Measurements from ENCODE around the gene CERK. TPM values are rescaled to one million over a fixed set of nuclear protein-coding genes. Genes with fewer than 3 reads are reported as not detected.

Gene CERK
- total RNA-seq, 3 donors from 2014 or later, result 40.3 to 51.7 (median 50.0) TPM

DNA sequence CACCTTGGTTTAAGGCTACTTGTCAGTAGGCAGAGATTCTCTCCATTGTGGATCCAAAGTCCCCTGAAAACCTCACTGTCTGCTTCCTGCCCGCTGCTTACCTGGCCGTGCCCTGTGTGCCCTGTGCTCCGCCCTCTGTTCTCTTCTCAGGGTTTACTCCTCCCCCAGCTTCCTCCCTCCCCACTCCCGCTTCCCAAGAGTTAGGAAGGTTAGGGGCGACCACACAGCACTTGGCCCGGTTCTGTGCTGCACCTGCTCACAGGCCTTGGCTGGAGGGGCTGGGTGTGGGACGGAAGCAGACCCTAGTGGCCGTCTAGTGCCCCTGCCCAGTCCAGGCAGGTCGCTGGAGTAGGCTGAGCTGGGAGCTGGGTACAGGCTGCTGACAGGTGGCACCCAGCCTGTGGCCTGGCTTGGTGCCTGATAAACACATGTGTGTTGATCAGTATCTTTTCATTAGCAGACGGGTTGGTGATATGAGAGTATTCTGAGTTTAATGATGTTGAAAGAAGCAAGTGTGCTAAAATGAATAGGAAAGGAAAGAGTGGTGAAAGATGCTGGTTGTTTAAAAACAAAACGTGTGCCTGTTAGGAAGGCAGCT lies 77.3 kb downstream of the CERK start:
- TF ChIP-seq, protein P1, sequence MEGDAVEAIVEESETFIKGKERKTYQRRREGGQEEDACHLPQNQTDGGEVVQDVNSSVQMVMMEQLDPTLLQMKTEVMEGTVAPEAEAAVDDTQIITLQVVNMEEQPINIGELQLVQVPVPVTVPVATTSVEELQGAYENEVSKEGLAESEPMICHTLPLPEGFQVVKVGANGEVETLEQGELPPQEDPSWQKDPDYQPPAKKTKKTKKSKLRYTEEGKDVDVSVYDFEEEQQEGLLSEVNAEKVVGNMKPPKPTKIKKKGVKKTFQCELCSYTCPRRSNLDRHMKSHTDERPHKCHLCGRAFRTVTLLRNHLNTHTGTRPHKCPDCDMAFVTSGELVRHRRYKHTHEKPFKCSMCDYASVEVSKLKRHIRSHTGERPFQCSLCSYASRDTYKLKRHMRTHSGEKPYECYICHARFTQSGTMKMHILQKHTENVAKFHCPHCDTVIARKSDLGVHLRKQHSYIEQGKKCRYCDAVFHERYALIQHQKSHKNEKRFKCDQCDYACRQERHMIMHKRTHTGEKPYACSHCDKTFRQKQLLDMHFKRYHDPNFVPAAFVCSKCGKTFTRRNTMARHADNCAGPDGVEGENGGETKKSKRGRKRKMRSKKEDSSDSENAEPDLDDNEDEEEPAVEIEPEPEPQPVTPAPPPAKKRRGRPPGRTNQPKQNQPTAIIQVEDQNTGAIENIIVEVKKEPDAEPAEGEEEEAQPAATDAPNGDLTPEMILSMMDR (IDR thresholded peaks at IDR 0.05), result no peak
- peak; percentile 91 for ATAC-seq
- no peaks in the 10 kb centered on the region for H3K9me3 ChIP-seq
- no peak overlapping the region for H3K4me3 ChIP-seq
- H3K36me3 ChIP-seq (ENCODE audit: low read depth), result no peaks in the 10 kb centered on the region
- intact Hi-C loops (cut with DNase I, micrococcal nuclease), result no loop called here
- peak; percentile 79 to 80 (median 79) for DNase-seq
- H3K4me1 ChIP-seq (ENCODE audit: low read depth), result peaks cover 15% of the 10 kb centered on the region

DNA sequence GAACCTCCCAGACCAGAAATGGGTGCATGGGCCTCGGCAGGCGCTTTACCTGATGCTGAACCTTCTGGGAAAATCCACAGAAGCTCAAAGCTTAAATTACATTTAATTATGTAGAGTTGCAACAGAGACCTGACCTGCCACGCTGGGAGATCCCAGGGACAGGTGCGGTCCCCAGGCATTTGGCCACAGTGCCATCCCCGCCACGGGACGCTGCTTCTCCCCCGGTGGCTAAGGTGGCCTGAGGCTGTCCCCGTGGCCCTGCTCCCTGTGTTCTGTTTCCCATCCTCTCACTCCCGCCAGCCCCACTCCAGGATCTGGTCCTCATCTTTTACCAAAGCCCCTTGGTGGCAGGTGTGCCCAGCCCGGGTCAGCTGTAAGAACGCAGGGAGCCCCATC lies 78.3 kb downstream of the CERK start:
- TF ChIP-seq, protein P1 (IDR thresholded peaks at IDR 0.05), result no peak
- intact Hi-C loops (cut with DNase I, micrococcal nuclease), result no loop called here
- H3K4me1 ChIP-seq (ENCODE audit: low read depth), result peaks cover 15% of the 10 kb centered on the region
- H3K4me3 ChIP-seq, result no peak overlapping the region
- H3K36me3 ChIP-seq (ENCODE audit: low read depth), result no peaks in the 10 kb centered on the region
- DNase-seq, result no peak
- H3K9me3 ChIP-seq, result no peaks in the 10 kb centered on the region
- no peak for ATAC-seq

DNA sequence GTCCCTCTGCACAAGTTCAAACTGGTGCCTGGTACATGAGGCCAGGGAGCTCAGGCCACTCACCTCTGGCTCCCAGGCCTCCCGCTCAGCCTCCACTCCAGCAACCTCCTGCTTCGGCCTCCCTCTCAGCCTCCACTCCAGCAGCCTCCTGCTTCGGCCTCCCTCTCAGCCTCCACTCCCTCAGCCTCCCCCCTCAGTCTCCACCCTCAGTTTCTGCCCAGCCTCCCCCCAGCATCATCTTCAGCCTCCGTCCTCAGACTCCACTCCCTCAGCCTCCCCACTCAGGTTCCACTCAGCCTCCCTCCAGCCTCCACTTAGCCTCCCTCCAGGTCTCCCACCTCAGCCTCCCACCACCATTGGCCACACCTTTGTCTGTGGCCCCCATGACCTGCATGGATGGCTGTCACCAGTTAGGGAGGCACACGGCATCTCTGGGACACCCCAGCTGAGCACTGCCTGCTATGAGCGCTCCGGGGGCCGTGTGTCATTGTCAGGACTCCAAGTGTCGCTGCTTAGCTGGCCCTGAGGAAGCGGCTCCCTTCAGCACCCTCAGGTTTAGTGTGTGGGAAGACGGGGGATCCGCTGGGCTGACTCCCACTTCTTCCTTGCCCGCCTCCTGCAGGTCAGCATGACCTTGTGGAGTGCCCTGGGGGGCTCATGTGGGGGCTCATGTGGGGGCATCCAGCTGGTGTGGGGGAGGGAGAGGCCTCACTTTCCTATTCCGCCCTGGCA lies 78.8 kb downstream of the CERK start:
- Histone ChIP-seq H3K36me3 (ENCODE audit: low read depth) (no peaks in the 10 kb centered on the region), H3K4me3 (no peak overlapping the region), H3K4me1 (ENCODE audit: low read depth) (peaks cover 15% of the 10 kb centered on the region), H3K9me3 (no peaks in the 10 kb centered on the region)
- TF ChIP-seq, protein P1 (IDR thresholded peaks at IDR 0.05), result no peak
- ATAC-seq (no peak), DNase-seq (no peak)
- intact Hi-C loops (cut with DNase I, micrococcal nuclease), result no loop called here

DNA sequence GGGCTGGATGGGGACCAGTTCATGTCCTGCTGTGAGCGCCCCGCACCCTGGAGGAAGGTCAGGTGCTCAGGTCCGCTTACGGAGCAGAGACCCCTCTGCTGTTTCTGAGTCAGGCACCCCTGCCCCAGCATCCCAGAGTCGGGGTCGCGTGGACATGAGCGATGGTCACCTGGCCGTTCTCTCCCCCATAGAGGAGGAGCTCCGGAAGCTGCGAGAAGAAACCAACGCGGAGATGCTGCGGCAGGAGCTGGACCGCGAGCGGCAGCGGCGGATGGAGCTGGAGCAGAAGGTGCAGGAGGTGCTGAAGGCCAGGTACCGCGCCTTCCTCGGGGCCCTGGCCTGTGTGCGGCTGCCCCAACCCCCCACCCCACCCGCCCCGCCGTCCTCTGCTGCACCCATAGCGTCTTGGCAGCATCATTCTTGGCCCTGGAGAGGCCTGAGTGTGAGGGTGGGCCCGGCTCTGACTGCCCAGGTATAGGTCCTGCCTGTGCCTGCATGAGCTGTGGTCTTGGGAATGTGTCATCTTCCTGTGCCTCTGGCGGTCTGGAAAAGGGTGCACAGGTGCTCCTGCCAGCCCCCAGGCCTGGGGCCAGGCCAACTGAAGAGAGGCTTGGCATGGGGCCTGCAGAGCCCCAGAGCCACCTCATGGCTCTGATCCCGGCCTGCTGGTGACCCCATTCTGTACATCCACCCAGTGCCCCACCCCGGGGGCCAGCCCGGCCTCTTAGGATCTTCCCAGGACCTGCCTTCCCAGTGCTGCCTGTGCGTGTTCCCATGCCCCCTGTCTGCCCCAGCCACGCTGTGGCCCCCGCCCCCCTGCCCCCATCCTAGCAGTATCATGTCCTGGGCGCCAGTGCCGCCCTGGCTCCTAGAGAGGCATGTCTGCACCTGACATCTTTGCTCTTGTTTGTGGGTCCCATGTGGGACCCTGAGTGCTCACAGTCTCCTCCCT lies 79.8 kb downstream of the CERK start:
- Histone ChIP-seq H3K9me3 (no peaks in the 10 kb centered on the region), H3K4me3 (no peak overlapping the region), H3K36me3 (ENCODE audit: low read depth) (no peaks in the 10 kb centered on the region), H3K4me1 (ENCODE audit: low read depth) (peaks cover 21% of the 10 kb centered on the region)
- DNase-seq (no peak), ATAC-seq (no peak)
- intact Hi-C loops (cut with DNase I, micrococcal nuclease), result no loop called here
- TF ChIP-seq, protein P1 (IDR thresholded peaks at IDR 0.05), result no peak

DNA sequence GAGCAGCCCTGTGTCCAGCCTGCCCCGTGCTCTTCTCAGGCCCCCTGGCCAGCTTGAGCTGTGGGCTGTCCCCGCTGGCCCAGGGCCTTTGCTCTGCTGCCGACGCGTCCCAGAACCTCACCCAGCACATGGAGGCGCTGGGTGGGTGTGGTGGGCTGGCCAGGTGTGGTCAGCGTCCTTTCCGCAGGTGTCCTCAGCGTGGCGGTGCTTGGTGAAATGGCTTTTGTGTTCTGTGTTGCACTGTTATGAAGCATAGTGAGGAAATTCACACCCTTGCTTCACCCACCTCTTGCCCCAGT lies 80.4 kb downstream of the CERK start:
- Histone ChIP-seq H3K36me3 (ENCODE audit: low read depth) (no peaks in the 10 kb centered on the region), H3K4me3 (no peak overlapping the region), H3K4me1 (ENCODE audit: low read depth) (peaks cover 28% of the 10 kb centered on the region), H3K9me3 (no peaks in the 10 kb centered on the region)
- no peak for ATAC-seq
- TF ChIP-seq, protein P1 (IDR thresholded peaks at IDR 0.05), result no peak
- DNase-seq, result no peak
- intact Hi-C loops (cut with DNase I, micrococcal nuclease), result no loop called here

All from mucosa of descending colon (tissue), 3 donors.